Stimulated activated CD8-positive, alpha-beta memory T cell treated with anti-CD3 and anti-CD28 coated beads, Interleukin-7, amount 100 ng/mL, for 48 hours (primary cell): ENCODE results near the gene PRPF6.
A peak's percentile ranks its signal among the peaks of the same experiment; 100 is the strongest.

ENCODE experiments used
- DNase-seq, 2 donors: peaks; one replicate each; pipeline ENCODE4 v3.0.0-alpha.2; 2020; ENCODE audit warnings: low read depth in 1 of 2; ENCODE audit errors: extremely low read depth in 1 of 2

PRPF6 gene

GRCh38 chr20:64057628-64058498 lies 76.9 kb downstream of the PRPF6 start:
- peak; percentile 60 to 76 for DNase-seq

GRCh38 chr20:64058536-64058935 lies 77.6 kb downstream of the PRPF6 start:
- DNase-seq = no peak

- DNase-seq = no peak
Measured at GRCh38 chr20:64062276-64062595, 81.3 kb downstream of the PRPF6 start.

GRCh38 chr20:64062596-64063388 lies 81.9 kb downstream of the PRPF6 start, which contains the start of gene TCEA2:
Gene TCEA2 (plus strand): TSS chr20:64063198. CDS start chr20:64063313, 115 bp downstream.
- DNase-seq = peak; percentile 91 to 94

- peak in 1 of 2 donors; percentile 25 for DNase-seq
Measured at GRCh38 chr20:64063389-64064144, 82.6 kb downstream of the PRPF6 start.

GRCh38 chr20:64064145-64064698 lies 83.3 kb downstream of the PRPF6 start:
- DNase-seq = no peak

- no peak for DNase-seq
Measured at GRCh38 chr20:64065062-64065973, 84.4 kb downstream of the PRPF6 start.

GRCh38 chr20:64065974-64066343 lies 85.0 kb downstream of the PRPF6 start:
- DNase-seq = peak in 1 of 2 donors; percentile 72

GRCh38 chr20:64067005-64067632 lies 86.2 kb downstream of the PRPF6 start:
- DNase-seq = no peak

- DNase-seq = no peak
Measured at GRCh38 chr20:64067733-64068307, 86.9 kb downstream of the PRPF6 start.

- DNase-seq = no peak
Measured at GRCh38 chr20:64068386-64069208, 87.7 kb downstream of the PRPF6 start.

- no peak for DNase-seq
Measured at GRCh38 chr20:64069209-64069613, 88.3 kb downstream of the PRPF6 start.

GRCh38 chr20:64069614-64070243 lies 88.8 kb downstream of the PRPF6 start:
- no peak for DNase-seq

GRCh38 chr20:64070244-64070993 lies 89.5 kb downstream of the PRPF6 start:
- no peak for DNase-seq

- DNase-seq = no peak
Measured at GRCh38 chr20:64071341-64072332, 90.7 kb downstream of the PRPF6 start.
